ENCODE measurements around the gene ZNF148. TPM values are rescaled to one million over a fixed set of nuclear protein-coding genes. Genes with fewer than 3 reads are reported as not detected.
A peak's percentile ranks its signal among the peaks of the same experiment; 100 is the strongest.
"Not testable (repeated sequence)": the region's sequence is repeated elsewhere in the genome, so short reads cannot be mapped to it uniquely, and the experiment has no call there.

Gene ZNF148, protein sequence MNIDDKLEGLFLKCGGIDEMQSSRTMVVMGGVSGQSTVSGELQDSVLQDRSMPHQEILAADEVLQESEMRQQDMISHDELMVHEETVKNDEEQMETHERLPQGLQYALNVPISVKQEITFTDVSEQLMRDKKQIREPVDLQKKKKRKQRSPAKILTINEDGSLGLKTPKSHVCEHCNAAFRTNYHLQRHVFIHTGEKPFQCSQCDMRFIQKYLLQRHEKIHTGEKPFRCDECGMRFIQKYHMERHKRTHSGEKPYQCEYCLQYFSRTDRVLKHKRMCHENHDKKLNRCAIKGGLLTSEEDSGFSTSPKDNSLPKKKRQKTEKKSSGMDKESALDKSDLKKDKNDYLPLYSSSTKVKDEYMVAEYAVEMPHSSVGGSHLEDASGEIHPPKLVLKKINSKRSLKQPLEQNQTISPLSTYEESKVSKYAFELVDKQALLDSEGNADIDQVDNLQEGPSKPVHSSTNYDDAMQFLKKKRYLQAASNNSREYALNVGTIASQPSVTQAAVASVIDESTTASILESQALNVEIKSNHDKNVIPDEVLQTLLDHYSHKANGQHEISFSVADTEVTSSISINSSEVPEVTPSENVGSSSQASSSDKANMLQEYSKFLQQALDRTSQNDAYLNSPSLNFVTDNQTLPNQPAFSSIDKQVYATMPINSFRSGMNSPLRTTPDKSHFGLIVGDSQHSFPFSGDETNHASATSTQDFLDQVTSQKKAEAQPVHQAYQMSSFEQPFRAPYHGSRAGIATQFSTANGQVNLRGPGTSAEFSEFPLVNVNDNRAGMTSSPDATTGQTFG
- 20.2 TPM for polyA plus RNA-seq (ENCODE audit: insufficient read length)

DNA sequence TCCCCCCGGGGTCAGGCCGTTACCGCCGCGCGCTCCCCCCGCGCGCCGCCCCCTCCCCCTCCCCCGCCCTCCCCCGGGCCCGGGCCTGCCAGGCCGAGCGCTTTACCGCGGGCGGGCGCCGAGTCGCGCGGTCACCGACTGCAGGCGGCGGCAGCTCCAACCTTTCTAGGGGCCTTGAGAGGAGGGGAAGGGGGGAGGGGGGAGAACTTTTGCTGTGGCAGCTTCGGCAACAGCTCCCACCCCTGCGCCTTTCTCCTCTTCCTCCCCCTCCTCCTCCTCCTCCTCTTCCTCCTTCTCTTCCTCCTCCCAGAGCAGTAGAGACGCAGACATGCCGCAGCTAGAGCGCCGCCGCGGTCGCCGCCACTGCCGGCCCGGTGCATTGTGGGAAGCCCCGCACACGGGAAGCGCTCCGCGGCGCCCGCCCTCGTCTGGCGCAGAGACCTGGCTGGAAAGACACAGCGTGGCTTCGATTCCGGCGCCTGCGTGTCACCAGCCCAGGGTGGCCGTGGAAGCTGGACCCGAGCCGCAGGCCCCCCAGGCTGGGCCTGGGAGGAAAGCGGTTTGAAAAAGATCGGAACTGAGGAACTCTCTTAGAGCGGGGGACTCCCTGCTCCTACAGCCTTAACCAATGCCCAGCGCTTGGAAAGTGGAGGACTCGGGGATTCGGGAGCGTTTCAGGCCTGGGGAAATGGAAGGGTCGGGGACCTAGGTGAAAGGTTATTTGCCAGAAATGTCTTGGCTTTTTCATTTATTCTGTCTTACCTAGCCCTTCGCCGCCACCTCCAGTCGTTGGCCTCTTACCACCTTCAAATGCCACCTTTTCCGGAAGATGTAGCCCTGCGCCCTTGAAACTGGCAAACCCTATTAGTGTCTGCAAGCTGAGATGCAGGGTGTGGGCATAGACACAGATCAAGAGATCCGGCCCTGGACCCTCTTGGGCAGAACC, at the start of gene ZNF148:
Gene ZNF148 (minus strand): TSS at position 330 of the 946 bp plus-strand sequence. CDS start 61,685 bp downstream, outside the sequence.
- peak; percentile 64 for DNase-seq (ENCODE audit: low read depth)

DNA sequence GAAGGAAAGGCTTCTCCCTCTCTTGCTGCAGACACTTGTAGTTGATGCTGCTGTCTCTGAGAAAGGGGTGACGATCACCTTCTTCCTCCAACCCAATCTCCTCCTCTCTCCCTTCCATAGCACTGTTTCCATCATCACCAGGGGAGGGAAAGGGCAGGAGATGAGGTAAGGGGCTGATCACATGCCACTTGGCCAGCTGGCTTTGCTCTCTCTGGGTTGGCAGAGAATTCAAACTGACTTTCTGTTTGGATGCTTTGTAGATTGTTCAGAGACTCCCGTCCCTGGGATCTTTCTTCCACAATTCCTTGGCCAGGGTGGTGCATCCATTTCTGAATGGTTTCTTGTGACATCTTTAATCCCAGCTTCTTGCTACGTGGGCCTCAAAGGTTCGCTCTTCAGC, 43.2 kb upstream of the ZNF148 start:
- no peak for DNase-seq (ENCODE audit: low read depth)

DNA sequence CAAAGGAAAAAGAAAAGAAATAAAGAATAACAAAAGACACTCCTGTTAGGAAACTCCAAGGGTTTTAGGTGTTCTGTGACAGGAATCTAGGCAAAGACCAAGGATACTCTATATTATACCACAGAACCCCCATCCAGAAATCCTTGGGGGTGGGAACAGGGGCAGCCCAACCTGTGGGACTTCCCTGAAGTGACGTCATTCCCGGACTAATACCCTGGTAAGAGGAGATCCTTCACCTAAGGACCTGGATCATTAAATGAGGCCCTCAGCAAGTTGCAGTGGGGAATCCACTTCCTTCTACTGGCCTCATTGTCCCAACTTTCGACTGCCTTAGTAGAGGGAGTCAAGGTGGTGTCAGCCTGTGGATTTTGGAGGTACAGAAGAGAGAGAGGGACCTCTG, 41.1 kb upstream of the ZNF148 start:
- DNase-seq (ENCODE audit: low read depth), result no peak

DNA sequence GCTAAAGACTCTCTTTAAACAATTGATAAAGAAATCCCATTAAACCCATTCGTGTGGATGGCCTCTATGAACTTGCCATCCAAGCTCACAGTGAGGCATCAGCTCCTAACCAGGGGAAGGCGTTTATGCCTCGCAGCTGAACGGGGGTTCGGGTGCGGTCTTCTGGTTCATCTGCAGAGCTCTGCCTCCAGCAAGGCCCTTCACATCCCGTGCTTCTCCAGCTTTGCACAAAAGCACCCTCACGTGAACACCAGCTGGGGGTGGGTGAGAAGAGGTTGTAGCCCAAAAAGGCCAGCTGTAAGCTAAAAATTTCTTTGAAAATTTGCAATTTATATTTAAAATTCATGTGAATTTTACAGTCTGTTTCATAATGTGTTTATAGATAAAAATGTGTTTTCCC, 39.5 kb upstream of the ZNF148 start:
- no peak for DNase-seq (ENCODE audit: low read depth)

DNA sequence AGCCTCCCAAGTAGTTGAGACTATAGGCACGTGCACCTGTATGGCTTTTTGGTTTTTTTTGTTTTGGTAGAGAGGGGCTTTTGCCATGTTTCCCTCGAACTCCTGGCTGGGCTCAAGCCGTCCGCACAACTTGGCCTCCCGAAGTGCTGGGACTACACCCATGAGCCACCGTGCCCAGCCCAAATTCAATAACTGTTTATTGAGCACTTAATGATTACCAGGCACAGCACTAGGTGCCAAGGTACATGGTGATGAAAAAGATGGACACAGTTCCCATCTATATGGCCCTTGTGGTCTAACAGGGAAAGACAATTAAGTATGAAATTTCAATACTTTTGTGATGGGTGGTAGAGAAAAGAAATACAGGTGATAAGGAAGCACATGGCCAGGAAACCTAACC, 35.8 kb upstream of the ZNF148 start:
- DNase-seq (ENCODE audit: low read depth), result no peak

DNA sequence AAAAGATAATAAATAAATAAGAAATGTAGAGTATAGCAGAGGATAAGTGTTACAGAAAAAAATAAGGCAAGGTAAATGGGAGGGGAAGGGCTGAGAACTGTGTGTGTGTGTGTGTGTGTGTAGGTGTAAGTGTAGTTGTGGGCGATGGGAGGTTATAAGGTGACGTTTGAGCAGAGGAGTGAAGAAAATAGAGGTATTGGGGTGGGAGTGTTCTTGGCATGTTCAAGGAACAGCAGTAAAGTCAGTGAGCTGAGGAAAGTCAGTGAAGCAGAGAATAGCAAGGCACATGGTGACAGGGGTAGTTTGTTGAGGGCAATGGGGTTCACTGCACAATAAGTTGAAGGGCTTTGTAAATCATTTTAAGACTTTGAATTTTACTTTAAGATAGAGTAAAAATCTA, 30.9 kb upstream of the ZNF148 start:
- no peak for DNase-seq (ENCODE audit: low read depth)

DNA sequence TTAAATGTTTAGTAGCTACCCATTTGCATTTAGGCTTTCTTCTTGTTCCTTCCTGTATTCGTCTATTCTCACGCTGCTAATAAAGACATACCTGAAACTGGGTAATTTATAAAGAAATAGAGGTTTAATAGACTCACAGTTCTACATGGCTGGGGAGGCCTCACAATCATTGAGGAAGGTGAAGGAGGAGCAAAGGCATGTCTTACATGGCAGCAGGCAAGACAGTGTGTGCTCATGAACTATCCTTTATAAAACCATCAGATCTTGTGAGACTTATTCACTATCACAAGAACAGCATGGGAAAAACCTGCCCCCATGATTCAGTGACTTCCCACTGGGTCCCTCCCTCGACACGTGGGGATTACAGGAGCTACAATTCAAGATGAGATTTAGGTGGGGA, 30.4 kb upstream of the ZNF148 start:
- DNase-seq (ENCODE audit: low read depth), result not testable (repeated sequence)

DNA sequence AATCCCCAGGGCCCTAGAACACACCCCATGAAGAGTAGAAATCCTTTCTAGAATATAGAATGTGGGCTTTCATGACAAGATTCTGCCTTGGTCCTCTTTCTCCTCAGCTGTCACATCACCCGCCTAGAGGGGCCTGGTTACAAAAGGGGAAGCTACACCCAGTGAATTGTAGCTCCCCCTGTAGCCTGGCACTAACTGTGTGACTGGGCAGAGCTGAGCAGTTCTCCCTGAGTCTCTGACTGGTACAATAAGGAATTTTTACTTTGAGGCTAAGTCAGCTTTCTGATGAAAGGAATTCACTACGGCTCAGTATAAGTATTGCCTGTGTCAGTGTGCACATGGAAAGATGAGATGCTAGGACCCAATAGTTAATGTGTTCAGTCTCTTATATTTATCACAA, 28.7 kb upstream of the ZNF148 start:
- DNase-seq (ENCODE audit: low read depth), result no peak

DNA sequence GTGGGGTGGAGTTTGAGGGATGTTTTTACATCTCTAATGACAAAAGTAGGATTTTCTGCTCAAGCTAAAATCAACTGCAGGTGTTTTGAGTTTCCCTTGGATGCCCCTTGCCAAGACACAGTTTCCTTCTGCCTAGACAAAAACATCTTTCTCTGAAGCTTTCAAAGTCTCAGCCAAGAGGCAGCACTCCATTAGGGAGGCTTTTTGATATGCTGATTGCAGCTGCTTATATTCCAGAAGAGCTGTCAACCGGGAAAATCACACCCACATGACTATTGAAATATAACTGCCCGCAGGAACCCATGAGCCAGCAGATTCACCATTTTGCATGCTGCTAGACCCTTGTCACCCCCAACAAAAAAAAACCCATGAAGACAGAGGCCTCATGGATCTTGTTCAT, 27.5 kb upstream of the ZNF148 start:
- no peak for DNase-seq (ENCODE audit: low read depth)

DNA sequence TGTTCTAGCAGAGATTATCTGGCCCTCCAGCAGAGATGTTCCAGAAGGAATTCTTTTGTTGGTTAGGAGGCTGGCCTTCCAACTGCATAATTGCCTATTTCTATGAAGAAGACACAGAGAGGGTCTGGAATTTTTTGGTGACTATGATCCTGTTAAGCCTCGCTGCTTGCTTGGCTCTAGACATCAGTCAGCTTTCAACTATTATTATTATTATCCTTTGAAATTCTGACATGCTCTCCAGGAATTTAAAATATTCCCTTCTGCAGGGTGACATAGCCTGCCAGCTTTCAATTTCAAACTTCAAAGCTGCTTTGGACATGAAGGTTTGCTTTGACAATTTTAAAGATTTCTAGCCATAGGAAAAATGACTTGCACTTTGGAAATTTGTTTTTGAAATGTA, 26.3 kb upstream of the ZNF148 start:
- no peak for DNase-seq (ENCODE audit: low read depth)

DNA sequence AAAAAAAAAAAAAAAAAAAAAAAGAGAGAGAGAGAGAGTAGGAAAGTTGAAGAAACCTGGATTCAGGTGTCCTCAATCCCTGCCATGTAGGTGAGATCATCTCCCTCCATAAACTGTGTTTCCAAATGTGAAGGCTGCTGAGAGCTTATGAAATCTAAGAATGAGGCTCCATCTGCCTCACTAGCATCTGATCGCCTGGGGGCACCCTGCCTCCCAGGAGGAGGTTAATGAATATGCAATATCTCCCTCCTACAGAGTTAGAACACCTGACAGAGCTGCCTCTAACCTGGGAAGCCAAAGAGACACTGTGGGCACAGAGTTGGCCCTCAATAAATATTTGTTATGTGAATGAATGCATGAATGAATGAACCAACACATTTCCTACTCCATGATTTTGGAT, 23.8 kb upstream of the ZNF148 start:
- no peak for DNase-seq (ENCODE audit: low read depth)

DNA sequence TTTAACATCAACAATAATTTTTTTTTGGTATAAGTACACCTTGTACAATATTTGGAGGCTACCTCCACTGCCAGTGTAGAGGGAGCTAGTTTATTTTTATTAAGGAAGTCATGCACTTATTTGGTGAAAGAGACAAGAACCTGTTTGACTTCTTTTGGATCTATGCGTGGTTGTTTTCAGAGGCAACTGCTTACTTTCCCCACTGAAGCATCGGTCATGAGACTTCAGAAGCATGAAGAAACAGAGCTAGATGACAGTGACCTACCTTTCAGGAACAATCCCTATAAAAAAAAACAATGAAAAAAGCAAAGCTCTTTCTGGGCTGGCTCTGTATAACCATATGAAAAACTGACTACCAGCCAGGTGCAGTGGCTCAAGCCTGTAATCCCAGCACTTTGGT, 20.0 kb upstream of the ZNF148 start:
- no peak for DNase-seq (ENCODE audit: low read depth)

DNA sequence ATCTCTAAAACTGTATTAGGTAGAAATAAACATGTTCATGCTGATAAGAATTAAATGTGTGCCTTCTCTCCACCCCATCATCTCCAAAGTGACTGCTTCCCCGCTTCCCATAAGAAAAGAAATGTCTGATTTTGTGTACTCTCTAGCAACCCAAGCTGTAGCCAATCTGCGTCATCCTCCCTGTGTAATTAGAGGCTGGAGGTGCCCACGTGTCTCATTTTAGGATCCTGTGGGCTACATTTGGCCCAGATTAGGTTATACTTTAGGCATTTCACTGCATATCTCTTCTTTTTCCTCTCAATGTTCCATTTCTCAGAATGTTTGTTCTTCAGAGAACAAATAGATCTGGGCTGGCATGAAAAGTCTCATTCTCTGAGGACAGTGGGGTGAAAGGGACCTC, 19.3 kb upstream of the ZNF148 start:
- no peak for DNase-seq (ENCODE audit: low read depth)

DNA sequence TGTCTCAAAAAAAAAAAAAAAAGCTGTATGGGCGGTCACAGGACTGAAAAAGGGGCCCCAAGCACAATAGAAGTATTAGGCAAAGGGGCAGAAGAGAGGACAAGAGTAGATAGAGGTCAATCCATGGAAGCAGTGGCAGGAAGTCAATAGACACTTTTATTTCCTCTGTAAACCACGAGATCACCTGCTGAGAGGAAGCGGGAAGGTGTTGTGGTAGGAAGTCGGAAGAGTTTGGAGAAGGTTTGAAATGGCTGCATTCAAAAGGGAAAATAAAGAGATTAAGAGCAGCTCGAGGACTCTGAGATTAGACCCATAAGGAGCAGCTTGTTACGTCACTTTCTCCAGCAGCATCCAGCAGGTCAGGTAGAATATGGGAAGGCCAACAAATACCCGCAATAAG, 14.2 kb upstream of the ZNF148 start:
- DNase-seq (ENCODE audit: low read depth), result no peak

DNA sequence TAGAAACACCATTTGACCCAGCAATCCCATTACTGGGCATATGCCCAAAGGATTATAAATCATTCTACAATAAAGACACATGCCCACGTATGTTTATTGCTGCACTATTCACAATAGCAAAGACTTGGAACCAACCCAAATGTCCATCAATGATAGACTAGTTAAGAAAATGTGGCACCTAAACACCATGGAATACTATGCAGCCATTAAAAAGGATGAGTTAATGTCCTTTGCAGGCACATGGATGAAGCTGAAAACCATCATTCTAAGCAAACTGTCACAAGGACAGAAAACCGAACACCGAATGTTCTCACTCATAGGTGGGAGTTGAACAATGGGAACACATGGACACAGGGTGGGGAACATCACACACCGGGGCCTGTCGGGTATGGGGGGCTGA, 13.2 kb upstream of the ZNF148 start:
- DNase-seq (ENCODE audit: low read depth), result not testable (repeated sequence)

DNA sequence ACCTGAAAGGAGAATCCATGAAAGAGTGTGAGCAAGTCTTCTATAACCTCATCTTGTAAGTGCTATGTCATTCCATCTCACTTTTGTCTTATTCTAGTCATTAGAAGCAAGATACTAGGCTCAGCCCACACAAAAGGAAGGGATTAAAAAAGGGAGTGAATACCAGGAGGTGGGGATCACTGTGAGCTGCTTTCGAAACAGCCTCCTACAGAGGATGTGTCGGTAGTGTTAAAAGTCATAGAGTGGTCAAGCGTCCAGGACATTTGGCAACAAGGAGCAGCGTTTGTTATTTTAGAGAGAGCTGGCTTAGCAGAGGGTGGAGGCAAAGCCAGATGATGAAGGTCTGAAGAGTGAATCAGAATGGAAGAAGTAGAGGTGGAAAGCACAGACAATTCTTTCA, 11.7 kb upstream of the ZNF148 start:
- no peak for DNase-seq (ENCODE audit: low read depth)

DNA sequence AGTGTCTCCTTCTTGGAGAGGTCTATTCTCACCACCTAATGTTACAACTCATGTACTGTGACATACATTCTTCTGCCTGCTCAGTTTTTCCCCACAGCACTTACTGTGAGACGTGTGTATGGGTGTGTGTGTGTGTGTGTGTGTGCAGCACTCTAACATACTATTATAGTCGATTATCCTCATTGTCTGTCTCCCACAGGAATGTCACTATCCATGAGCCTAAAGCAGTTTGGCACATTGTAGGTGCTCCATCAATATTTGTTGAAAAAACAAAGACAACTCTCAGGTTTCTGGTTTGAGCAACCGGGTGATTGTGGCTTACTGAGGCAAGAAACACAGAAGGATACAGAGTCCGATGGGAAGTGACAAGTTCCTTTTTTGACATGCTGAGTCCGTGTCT, 8.6 kb upstream of the ZNF148 start:
- no peak for DNase-seq (ENCODE audit: low read depth)

DNA sequence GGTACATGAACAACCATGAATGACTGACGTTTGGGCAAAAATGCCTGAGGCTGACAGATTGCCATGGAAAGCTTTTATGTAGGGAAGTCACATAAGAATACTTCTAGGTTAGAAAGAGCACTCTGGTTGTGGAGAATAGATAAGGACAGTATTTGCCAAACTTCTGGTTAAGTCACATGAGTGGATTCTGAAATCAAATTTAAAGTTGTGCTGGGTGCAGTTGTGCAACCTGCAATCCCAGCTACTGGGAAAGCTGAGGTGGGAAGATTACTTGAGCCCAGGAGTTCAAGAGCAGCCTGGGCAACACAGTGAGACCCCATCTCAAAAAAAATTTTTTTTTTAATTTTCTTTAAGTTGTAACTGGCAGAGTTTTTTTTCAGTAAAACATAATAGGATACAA, 7.2 kb upstream of the ZNF148 start:
- DNase-seq (ENCODE audit: low read depth), result no peak

DNA sequence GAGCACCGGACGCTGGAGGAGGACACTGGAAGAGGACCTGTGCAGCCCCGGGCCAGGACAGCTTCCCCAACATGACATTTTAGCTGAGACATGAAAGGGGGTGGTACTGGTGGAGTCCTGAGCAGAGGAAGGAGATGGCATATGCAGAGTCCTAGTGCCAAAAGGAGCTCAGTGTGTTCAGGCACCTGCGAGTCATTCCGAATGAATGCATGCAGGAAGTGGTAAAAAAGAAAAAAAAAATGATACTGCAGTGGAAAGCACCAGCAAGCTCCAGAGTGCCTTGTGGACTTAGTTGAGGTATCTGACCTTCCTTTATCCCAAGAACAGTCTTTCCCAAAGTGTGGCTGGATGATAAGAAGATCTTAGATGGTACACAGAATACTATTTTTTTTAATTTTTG, 6.6 kb upstream of the ZNF148 start:
- no peak for DNase-seq (ENCODE audit: low read depth)

DNA sequence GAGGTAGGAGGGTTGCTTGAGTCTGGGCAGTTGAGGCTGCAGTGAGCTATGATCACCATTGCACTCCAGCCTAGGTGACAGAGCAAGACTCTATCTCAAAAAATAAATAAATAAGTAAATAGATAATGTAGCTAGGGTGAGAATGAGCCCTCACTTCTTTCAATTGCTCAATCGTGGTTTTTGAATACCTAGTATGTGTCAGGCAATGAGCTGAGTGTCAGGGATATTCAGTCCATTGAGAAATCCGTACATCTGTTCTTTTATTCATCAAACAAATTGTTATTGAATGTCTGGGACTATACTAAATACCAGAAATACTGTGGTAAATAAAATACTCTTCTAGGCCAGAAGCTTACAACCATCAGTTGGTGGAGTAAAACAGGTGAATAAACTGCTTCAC, 6.2 kb upstream of the ZNF148 start:
- no peak for DNase-seq (ENCODE audit: low read depth)

DNA sequence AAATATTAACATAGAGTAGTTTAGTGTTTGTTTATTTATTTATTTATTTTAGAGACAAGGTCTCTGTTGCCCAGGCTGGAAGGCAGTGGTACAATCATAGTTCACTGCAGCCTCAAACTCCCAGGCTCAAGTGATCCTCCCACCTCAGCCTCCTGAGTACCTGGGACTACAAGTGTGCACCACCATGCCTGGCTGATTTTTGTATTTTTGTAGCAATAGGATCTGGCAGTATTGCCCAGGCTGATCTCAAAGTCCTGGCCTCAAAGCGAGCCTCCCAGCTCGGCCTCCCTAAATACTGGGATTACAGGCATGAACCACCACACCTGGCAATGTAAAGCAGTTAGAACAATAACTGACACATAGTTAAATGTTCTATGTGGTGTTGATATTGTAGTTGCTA, 4.4 kb upstream of the ZNF148 start:
- no peak for DNase-seq (ENCODE audit: low read depth)

DNA sequence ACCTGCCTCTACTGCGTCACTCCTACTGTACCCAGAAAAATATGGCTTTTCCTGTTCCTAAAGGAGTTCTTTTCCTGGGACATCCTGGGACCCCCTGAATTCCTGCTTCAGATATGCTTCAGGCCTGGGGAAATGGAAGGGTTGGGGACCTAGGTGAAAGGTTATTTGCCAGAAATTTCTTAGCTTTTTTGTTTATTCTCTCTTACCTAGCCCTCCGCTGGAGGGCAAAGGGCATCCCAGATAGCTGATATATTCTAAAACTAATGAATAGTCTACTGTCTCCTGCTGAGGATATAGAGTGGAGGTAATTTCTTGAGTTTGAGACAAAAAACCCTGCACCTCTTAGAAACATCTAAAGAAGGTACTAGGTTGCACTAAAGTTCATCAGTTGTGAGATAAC, 3.6 kb upstream of the ZNF148 start:
- no peak for DNase-seq (ENCODE audit: low read depth)

Measured in forelimb muscle (tissue), 1 donor.